Measurements from ENCODE around the gene ROBO2. TPM values are rescaled to one million over a fixed set of nuclear protein-coding genes. Genes with fewer than 3 reads are reported as not detected.

ROBO2 gene
- total RNA-seq, 2 donors from 2014 or later, result not detected

DNA sequence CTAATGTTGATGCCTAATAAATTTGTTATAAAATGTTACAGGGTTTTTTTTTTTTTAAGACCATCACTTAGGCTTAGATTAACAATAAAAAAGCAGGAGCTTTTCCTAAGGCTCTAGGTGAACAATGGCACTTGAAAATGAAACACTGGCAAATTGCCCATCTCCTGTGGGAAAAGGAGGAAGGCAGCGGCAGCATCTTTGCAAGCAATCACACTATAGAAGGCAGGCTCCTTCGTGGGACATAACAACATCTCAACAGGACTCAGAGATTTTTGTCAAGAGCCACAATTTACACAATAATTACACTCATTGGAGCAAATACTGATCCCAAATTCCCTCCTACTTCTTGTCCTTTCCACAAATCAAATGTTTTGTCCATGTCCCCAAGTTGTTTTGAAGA, 646.7 kb downstream of the ROBO2 start:
- no peaks in the 10 kb centered on the region for H3K9me3 ChIP-seq (ENCODE audit: control insufficient read depth, low read length, poor library complexity, severe bottlenecking)
- no peak for ATAC-seq
- H3K27me3 Mint-ChIP-seq, result no peaks in the 10 kb centered on the region
- H3K27ac Mint-ChIP-seq, result no peak overlapping the region
- DNase-seq, result no peak
- H3K36me3 Mint-ChIP-seq (ENCODE audit: low read depth), result no peaks in the 10 kb centered on the region
- H3K4me3 Mint-ChIP-seq, result no peak overlapping the region
- H3K4me1 Mint-ChIP-seq, result no peaks in the 10 kb centered on the region

DNA sequence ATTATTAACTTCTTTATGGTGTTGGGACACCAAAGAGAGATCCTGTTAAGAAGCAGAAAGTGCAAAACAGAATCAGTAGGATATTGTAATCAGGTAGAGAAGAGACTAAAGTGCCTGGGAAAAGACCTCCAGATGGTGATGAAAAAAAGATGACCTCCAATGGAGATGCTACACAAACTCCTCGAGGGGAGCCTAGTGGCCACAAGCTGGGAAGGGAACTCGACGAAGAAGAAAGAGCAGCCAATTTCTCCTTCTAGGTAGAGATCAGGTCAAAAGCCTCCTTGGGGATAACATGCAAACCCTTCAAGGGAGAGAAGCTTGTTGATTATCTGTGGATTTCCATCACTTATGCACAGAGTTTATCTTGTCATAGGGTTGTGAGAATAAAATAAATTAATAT, 647.6 kb downstream of the ROBO2 start:
- DNase-seq (no peak), ATAC-seq (no peak)
- Mint-ChIP-seq H3K27me3 (no peaks in the 10 kb centered on the region), H3K27ac (no peak overlapping the region), H3K36me3 (ENCODE audit: low read depth) (no peaks in the 10 kb centered on the region), H3K4me3 (no peak overlapping the region), H3K4me1 (no peaks in the 10 kb centered on the region)
- H3K9me3 ChIP-seq (ENCODE audit: control insufficient read depth, low read length, poor library complexity, severe bottlenecking), result no peaks in the 10 kb centered on the region

DNA sequence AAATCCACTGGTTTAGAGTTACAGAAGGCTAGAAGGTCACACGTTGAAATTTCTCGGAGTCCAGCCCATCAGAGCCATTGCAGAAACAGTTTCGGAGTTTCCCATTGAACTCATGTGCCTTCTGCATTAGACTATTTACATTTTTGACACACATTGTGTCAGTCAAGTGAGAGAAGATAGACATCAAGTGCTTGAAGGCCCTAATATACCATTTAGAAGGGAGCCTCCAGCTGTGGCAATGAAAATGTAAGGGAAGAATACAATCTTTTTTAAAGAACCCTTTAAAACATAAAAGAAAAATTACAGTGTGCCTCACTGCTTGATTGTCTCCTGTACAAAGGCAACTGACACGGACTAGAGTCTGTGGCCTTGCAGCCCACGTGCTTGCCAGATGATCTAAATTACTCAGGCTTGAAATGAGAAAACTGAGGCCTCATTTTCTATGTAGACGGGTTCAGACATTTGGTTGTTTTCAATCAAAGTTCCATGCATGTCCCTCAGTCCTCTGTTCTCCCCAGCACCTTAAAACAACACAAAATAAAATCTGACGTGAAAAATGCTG, 650.5 kb downstream of the ROBO2 start:
- Mint-ChIP-seq H3K27ac (no peak overlapping the region), H3K27me3 (no peaks in the 10 kb centered on the region), H3K4me1 (no peaks in the 10 kb centered on the region), H3K4me3 (no peak overlapping the region), H3K36me3 (ENCODE audit: low read depth) (no peaks in the 10 kb centered on the region)
- no peaks in the 10 kb centered on the region for H3K9me3 ChIP-seq (ENCODE audit: control insufficient read depth, low read length, poor library complexity, severe bottlenecking)
- no peak for DNase-seq
- ATAC-seq, result no peak

DNA sequence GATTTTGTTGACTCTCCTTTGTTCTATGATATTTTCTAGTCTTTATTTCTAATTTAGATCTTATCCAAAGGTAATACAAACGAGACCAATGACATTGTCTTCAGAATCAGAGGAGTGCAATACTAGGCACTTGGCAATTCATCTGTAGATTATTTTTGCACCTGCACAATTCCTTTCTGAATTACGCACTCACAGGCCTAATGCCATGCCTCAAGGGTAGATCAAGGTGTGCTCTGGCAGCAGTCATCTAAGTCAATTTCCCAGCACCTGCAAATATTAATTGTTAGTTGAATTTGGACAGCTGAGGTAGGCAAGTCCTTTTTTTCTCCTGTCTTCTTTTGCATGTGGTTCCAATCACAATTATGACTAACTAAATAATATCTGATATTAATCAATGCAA, 653.2 kb downstream of the ROBO2 start:
- no peak for DNase-seq
- no peaks in the 10 kb centered on the region for H3K9me3 ChIP-seq (ENCODE audit: control insufficient read depth, low read length, poor library complexity, severe bottlenecking)
- ATAC-seq, result no peak
- no peak overlapping the region for H3K4me3 Mint-ChIP-seq
- H3K4me1 Mint-ChIP-seq, result no peaks in the 10 kb centered on the region
- no peaks in the 10 kb centered on the region for H3K36me3 Mint-ChIP-seq (ENCODE audit: low read depth)
- H3K27ac Mint-ChIP-seq, result no peak overlapping the region
- no peaks in the 10 kb centered on the region for H3K27me3 Mint-ChIP-seq

DNA sequence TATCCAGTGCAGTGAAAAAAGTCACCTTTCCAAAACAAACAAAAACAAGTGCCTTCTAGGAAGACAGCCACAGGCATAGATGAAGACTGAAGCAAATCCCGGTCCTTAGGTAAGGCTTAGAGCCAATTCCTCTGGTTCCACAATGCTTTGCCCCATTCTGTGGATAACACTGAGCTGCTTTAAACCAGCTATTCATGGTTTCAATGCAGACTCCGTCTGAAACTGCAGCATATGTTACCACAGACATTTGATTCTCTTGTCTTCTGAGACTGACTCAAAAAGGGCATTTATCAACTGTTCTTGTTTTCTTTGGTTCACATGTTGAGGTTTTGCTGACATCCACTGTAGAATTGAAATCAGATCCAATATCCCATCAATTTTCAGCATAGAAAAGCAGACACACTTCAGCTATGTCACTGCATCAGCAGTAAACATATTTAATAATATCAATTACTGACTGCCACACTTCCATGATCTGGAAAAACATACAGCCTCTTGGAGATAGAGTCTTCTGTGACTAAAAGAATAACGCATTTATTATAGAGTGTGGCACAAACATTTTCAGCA, 659.3 kb downstream of the ROBO2 start:
- no peak for ATAC-seq
- DNase-seq, result no peak
- Mint-ChIP-seq H3K4me1 (no peaks in the 10 kb centered on the region), H3K27ac (no peak overlapping the region), H3K27me3 (no peaks in the 10 kb centered on the region), H3K36me3 (ENCODE audit: low read depth) (no peaks in the 10 kb centered on the region), H3K4me3 (no peak overlapping the region)
- no peaks in the 10 kb centered on the region for H3K9me3 ChIP-seq (ENCODE audit: control insufficient read depth, low read length, poor library complexity, severe bottlenecking)
